Endothelial cell of umbilical vein (primary cell): ENCODE results near the gene SLCO2B1.

Source experiments
- EZH2 ChIP-seq: IDR thresholded peaks from 2 replicates; pipeline ENCODE4 v1.6.1; 2012; ENCODE audit warnings: borderline replicate concordance, low read depth, mild to moderate bottlenecking, moderate library complexity, low read length, inconsistent platforms; ENCODE audit not compliant: severe bottlenecking
- FOS ChIP-seq: IDR thresholded peaks from 2 replicates; pipeline ENCODE4 v1.6.1; 2011; ENCODE audit warnings: mild to moderate bottlenecking, low read length, moderate library complexity, borderline replicate concordance; ENCODE audit not compliant: insufficient read depth
- GATA2 ChIP-seq: IDR thresholded peaks from 2 replicates; pipeline ENCODE4 v1.7.0; 2011; ENCODE audit warnings: low read depth, mild to moderate bottlenecking, moderate library complexity, mixed read lengths, low read length; ENCODE audit not compliant: insufficient read length, insufficient read depth
- POLR2A ChIP-seq: IDR thresholded peaks from 2 replicates; pipeline ENCODE4 v1.6.1; 2012; ENCODE audit warnings: low read depth, mild to moderate bottlenecking, control low read depth, low read length
- TF ChIP-seq, protein P1 (sequence below), 2 donors: IDR thresholded peaks; 1 replicate in 1 of 2; 2 replicates in 1 of 2; pipeline ENCODE4 v1.5.1; 2011; ENCODE audit warnings: low read length in 2 of 2, mild to moderate bottlenecking in 2 of 2, moderate library complexity in 2 of 2, control low read depth in 1 of 2, inconsistent platforms in 1 of 2, low read depth in 1 of 2; ENCODE audit not compliant: insufficient read depth in 1 of 2; ENCODE audit errors: extremely low read depth in 1 of 2
- TF ChIP-seq, protein P2 (sequence below): IDR thresholded peaks from 2 replicates; pipeline ENCODE4 v1.6.1; 2011; ENCODE audit not compliant: insufficient read depth, insufficient read length

DNA sequence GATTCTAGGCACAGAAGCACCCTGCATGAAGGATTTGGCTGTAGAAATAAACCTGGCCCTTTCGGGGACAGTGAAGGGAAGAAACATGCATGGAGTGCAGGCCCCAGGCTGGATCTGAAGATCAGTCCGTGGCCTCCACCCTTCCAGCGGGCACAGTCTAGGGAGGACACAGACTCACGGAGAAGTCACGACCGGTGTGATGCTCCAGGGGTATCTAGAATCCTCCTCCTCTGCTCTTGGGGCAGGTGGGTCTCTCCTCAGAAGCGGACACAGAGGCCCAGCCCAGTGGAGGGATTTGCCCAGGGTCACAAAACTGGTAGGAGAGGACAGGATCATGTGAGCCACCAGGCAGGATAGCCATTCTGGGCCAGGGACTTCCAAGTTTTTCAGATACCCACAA is 22.4 kb downstream of the SLCO2B1 start:
- TF ChIP-seq, protein P1, sequence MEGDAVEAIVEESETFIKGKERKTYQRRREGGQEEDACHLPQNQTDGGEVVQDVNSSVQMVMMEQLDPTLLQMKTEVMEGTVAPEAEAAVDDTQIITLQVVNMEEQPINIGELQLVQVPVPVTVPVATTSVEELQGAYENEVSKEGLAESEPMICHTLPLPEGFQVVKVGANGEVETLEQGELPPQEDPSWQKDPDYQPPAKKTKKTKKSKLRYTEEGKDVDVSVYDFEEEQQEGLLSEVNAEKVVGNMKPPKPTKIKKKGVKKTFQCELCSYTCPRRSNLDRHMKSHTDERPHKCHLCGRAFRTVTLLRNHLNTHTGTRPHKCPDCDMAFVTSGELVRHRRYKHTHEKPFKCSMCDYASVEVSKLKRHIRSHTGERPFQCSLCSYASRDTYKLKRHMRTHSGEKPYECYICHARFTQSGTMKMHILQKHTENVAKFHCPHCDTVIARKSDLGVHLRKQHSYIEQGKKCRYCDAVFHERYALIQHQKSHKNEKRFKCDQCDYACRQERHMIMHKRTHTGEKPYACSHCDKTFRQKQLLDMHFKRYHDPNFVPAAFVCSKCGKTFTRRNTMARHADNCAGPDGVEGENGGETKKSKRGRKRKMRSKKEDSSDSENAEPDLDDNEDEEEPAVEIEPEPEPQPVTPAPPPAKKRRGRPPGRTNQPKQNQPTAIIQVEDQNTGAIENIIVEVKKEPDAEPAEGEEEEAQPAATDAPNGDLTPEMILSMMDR (IDR thresholded peaks at IDR 0.05; ENCODE audit: extremely low read depth in 1 of 2, insufficient read depth in 1 of 2, low read depth in 1 of 2, low read length in 2 of 2), result no peak
- TF ChIP-seq GATA2 (no peak), FOS (no peak), EZH2 (no peak), POLR2A (no peak)
- TF ChIP-seq, protein P2, sequence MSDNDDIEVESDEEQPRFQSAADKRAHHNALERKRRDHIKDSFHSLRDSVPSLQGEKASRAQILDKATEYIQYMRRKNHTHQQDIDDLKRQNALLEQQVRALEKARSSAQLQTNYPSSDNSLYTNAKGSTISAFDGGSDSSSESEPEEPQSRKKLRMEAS, result no peak
